Activated T-cell treated with anti-CD3 and anti-CD28 coated beads, Interleukin-2, amount 50 U/mL, for 72 hours (primary cell): ENCODE data around the gene GFER. TPM values are rescaled to one million over a fixed set of nuclear protein-coding genes. Genes with fewer than 3 reads are reported as not detected.

Source experiments
- ATAC-seq, 2 donors: fragments of 150-1000 bp; cut with Tn5 transposase; replicated peaks in 1 of 2; 2 replicates each; pipeline ENCODE4 v1.10.0; 2021; ENCODE audit warnings: moderate library complexity in 2 of 2, mild to moderate bottlenecking in 1 of 2
- DNase-seq, 2 donors: peaks; one replicate each; pipeline ENCODE4 v3.0.0; 2021 to 2022; ENCODE audit warnings: mixed read lengths in 1 of 2
- H3K27ac Mint-ChIP-seq: one replicate; pipeline ENCODE4 v1.8.0; 2022; ENCODE audit warnings: mild to moderate bottlenecking, moderate library complexity, mixed read lengths
- H3K27me3 Mint-ChIP-seq: one replicate; pipeline ENCODE4 v1.8.0; 2022; ENCODE audit warnings: low read depth, mixed read lengths
- H3K36me3 Mint-ChIP-seq, 2 donors: one replicate each; pipeline ENCODE4 v1.8.0; 2022; ENCODE audit warnings: mixed read lengths in 2 of 2, mild to moderate bottlenecking in 1 of 2; ENCODE audit not compliant: insufficient read depth in 2 of 2
- H3K4me1 Mint-ChIP-seq: one replicate; pipeline ENCODE4 v1.8.0; 2022; ENCODE audit warnings: low read depth, mixed read lengths
- H3K4me3 Mint-ChIP-seq, 2 donors: one replicate each; pipeline ENCODE4 v1.8.0; 2022; ENCODE audit warnings: mild to moderate bottlenecking in 2 of 2, mixed read lengths in 2 of 2, moderate library complexity in 2 of 2
- H3K9me3 Mint-ChIP-seq, 2 donors: one replicate each; pipeline ENCODE4 v1.8.0; 2022; ENCODE audit warnings: mixed read lengths in 2 of 2
- total RNA-seq, 2 donors: library from RNA; stranded (reverse); gene quantifications; one replicate each; pipeline ENCODE4 v1.2.3, GENCODE V29; 2022

The GFER gene
- total RNA-seq, 2 donors from 2014 or later: 41.4 to 49.3 TPM

DNA sequence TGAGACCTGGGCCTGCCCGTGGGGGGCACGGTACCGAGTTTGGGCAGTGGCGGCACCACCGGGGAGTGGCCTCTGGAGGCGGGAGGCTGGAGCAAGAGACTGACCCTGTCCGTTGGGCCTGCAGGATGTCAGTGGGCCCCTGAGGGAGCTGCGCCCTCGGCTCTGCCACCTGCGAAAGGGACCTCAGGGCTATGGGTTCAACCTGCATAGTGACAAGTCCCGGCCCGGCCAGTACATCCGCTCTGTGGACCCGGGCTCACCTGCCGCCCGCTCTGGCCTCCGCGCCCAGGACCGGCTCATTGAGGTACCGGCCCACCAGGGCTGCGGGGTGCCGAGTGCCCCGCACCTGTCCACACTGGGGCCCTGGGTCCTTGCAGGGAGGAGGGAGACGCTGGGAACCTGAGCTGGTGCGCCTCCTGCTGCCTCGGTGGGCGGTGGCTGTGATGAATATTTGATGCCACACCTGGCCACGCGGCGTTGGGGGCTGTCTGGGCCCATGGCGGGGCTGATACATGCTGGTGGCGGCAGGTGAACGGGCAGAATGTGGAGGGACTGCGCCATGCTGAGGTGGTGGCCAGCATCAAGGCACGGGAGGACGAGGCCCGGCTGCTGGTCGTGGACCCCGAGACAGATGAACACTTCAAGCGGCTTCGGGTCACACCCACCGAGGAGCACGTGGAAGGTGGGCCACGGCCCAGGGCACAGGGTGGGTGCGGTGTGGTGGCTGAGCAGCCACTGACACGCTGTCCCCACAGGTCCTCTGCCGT is 52.4 kb downstream of the GFER start:
- ATAC-seq: no peak
- Mint-ChIP-seq H3K9me3 (no peaks in the 10 kb centered on the region), H3K4me1 (no peaks in the 10 kb centered on the region), H3K27me3 (no peaks in the 10 kb centered on the region), H3K4me3 (no peak overlapping the region), H3K27ac (no peak overlapping the region), H3K36me3 (no peaks in the 10 kb centered on the region)
- no peak for DNase-seq

- Mint-ChIP-seq H3K9me3 (no peaks in the 10 kb centered on the region), H3K4me3 (no peak overlapping the region), H3K27ac (no peak overlapping the region), H3K36me3 (no peaks in the 10 kb centered on the region), H3K27me3 (no peaks in the 10 kb centered on the region), H3K4me1 (no peaks in the 10 kb centered on the region)
- no peak for DNase-seq
- no peak for ATAC-seq
Measured at GRCh38 chr16:2037115-2037514, 53.1 kb downstream of the GFER start.

Other genes with a start within 250 kb of the GFER start
- gene NME3, start 212.7 kb upstream of the GFER start, total RNA-seq: 10 to 100 TPM; 55.0 to 56.1 TPM
- gene EME2, start 211.4 kb upstream of the GFER start, total RNA-seq: 10 to 100 TPM; 14.4 to 18.6 TPM
- 100 to 1,000 TPM in 1 of 2 donors, 10 to 100 TPM in 1; 86.0 to 123 TPM for gene MRPS34, start 211.1 kb upstream of the GFER start, total RNA-seq
- 10 to 100 TPM; 37.1 to 40.1 TPM for gene SPSB3, start 201.6 kb upstream of the GFER start, total RNA-seq
- gene NUBP2, start 201.2 kb upstream of the GFER start, total RNA-seq: 10 to 100 TPM; 47.8 to 50.1 TPM
- gene IGFALS, start 190.5 kb upstream of the GFER start, total RNA-seq: under 1 TPM; 0.14 to 0.37 TPM
- gene HAGH, start 157.4 kb upstream of the GFER start, total RNA-seq: 10 to 100 TPM; 45.0 to 53.5 TPM
- gene FAHD1, start 157.0 kb upstream of the GFER start, total RNA-seq: 10 to 100 TPM; 11.1 to 13.5 TPM
- gene MEIOB, start 112.0 kb upstream of the GFER start, total RNA-seq: under 1 TPM; 0.53 to 0.94 TPM
- not detected for gene HS3ST6, start 65.8 kb upstream of the GFER start, total RNA-seq
- gene MSRB1, start 41.0 kb upstream of the GFER start, total RNA-seq: 10 to 100 TPM; 17.9 to 18.8 TPM
- under 1 TPM; 0.38 to 0.51 TPM for gene RPL3L, start 29.5 kb upstream of the GFER start, total RNA-seq
- gene NDUFB10, start 24.7 kb upstream of the GFER start, total RNA-seq: 10 to 100 TPM; 69.3 to 98.3 TPM
- gene RPS2, start 19.4 kb upstream of the GFER start, total RNA-seq: 1,000 to 10,000 TPM; 5,556 to 5,984 TPM
- gene RNF151, start 17.3 kb upstream of the GFER start, total RNA-seq: under 1 TPM in 1 of 2 donors, not detected in 1; 0.81 TPM
- gene TBL3, start 12.1 kb upstream of the GFER start, total RNA-seq: 10 to 100 TPM; 22.6 to 24.4 TPM
- gene NOXO1, start 2.7 kb upstream of the GFER start, total RNA-seq: 1 to 10 TPM in 1 of 2 donors, not detected in 1; 1.8 TPM
- gene SYNGR3, start 5.8 kb downstream of the GFER start, total RNA-seq: 10 to 100 TPM; 38.6 to 50.9 TPM
- gene ZNF598, start 25.6 kb downstream of the GFER start, total RNA-seq: 100 to 1,000 TPM in 1 of 2 donors, 10 to 100 TPM in 1; 87.1 to 110 TPM
- gene NPW, start 35.6 kb downstream of the GFER start, total RNA-seq: 1 to 10 TPM; 1.5 to 1.9 TPM
- 1 to 10 TPM; 2.2 to 3.0 TPM for gene NHERF2, start 42.7 kb downstream of the GFER start, total RNA-seq
- gene NTHL1, start 63.6 kb downstream of the GFER start, total RNA-seq: 10 to 100 TPM; 13.2 to 21.0 TPM
- 10 to 100 TPM; 96.6 to 98.4 TPM for gene TSC2, start 63.8 kb downstream of the GFER start, total RNA-seq
- 10 to 100 TPM; 90.2 to 95.7 TPM for gene PKD1, start 151.7 kb downstream of the GFER start, total RNA-seq
- gene RAB26, start 164.4 kb downstream of the GFER start, total RNA-seq: 1 to 10 TPM in 1 of 2 donors, under 1 TPM in 1; 0.82 to 2.0 TPM
- gene TRAF7, start 171.6 kb downstream of the GFER start, total RNA-seq: 10 to 100 TPM; 66.4 to 72.9 TPM
- 1 to 10 TPM in 1 of 2 donors, under 1 TPM in 1; 0.89 to 2.1 TPM for gene CASKIN1, start 212.4 kb downstream of the GFER start, total RNA-seq
- 10 to 100 TPM; 54.9 to 65.6 TPM for gene MLST8, start 221.3 kb downstream of the GFER start, total RNA-seq
- gene BRICD5, start 226.7 kb downstream of the GFER start, total RNA-seq: 10 to 100 TPM; 12.8 to 14.4 TPM
- 10 to 100 TPM; 12.1 to 12.6 TPM for gene PGP, start 230.6 kb downstream of the GFER start, total RNA-seq
- 10 to 100 TPM; 22.1 to 24.3 TPM for gene E4F1, start 239.4 kb downstream of the GFER start, total RNA-seq